ENCODE data around the gene BBS9. TPM values are rescaled to one million over a fixed set of nuclear protein-coding genes. Genes with fewer than 3 reads are reported as not detected.

BBS9 gene
- total RNA-seq, 1 experiment from 2014 or later = 9.1 TPM

DNA sequence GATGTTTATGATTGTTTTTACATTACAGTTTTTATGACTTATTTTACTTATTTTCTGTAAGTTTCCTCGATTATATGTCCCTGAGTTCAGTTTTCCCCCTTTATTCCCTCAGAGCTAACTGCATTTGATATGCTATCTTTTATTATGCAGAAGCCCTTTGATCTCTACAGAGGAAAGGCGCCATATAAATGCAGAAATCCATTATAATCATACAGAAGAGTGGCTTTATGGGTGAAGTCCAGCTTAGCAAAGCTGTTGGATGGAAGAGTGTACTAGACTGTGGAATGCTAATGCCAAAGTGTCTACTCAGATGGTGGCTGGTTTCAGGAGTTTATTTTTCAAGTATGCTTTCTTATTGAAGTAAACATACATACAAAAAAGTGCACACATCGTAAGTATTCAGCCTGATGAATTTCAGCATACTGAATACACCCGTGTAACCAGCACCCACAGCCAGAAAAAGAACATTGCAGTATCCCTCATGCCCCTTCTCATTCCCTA is 517.6 kb downstream of the BBS9 start:
- DNase-seq (ENCODE audit: low read depth) = no peak

DNA sequence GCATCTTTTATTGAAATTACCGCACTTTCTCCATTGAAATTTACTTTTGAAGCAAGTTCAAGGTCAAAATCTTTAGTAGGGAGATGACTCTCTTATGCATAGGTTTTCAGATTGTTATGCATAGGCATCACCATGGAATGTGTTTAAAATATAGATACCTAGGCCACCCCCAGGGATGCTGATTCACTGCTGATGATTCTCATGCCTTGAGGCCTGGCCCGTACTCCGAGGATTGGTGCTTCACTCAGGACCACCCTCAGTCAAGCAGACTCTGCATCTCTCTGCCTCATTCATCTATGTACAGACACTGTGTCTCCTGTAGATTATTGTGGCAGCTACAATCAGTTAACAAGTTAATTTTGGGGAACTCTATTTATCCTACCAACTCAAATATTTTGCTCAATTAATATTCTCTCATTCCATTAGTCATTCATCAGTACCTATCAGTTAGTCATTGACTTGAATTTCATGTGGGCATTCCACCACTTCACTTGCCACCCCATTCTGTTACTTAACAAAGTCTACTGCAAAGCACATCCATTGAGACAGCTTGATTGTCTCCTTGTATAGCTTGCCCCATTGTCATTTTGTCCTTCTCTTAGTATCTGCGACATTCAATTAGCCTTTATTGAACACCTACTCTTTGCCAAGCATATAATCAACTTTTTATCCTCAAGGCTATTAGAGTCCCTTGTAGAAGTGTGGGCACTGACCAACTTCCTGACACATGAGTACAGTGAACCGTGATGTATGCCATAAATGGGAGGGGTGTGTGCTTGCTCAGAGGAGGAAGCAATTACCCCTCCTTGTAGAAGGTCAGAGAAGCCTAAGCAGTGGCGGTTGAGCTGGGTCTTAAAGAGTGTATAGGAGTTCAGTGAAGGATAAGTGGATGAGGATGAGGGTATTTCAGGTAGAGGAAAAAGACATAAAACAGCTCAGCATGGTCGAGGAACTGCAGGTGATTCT is 520.4 kb downstream of the BBS9 start:
- DNase-seq (ENCODE audit: low read depth) = no peak

- DNase-seq (ENCODE audit: low read depth) = no peak
Measured at GRCh38 chr7:33650828-33651227, 521.5 kb downstream of the BBS9 start.

DNA sequence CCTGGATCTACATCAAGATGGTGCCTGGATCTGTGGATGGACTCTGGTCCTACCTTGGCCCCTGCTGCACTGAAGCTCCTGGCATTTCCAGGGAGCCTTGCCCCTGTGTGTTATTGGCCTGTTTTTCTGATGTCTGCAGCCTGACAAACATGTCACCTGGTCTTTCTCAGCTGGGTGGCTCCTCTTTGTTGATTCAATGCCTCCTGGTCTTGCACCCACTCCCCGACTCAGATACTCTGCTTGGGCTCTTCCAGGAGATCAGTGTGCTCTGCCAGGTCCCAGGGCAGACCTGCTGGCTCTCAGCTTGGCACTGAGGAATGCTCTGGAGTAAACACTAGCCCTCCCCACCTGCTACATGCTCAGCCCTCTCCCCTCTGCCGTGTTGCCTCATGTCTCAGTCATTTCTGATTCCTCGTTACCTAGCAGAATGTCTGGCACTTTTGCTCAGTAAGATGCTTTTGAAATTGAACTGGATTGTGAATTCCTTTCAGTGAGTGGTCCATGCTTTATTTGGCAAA is 522.7 kb downstream of the BBS9 start:
- no peak for DNase-seq (ENCODE audit: low read depth)

DNA sequence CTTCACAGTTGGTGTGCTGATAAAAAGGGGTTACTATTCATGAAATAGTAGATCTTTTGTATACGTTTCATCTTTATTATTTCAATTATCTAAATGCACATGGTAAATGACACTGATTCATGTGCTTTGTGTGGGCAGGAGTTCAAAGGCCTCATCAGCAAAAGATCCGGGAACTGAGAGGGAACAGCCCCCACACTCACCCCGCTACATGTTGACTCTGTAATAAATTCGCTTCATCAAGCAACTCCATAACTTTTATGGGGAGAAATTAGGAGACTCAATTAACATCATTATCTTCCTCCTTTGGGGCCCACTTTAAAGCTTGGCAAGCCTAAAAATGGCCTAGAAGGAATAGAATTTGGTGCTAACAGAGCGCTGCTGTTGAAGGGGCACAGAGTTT is 525.3 kb downstream of the BBS9 start:
- DNase-seq (ENCODE audit: low read depth) = no peak

Other genes with a start within 250 kb of the BBS9 start
- 32.6 and 46.6 TPM in 2 replicates for gene KBTBD2, start 237.8 kb upstream of the BBS9 start, total RNA-seq (2014; rRNA removed; shearing (Covaris generic))
- gene FKBP9, start 172.1 kb upstream of the BBS9 start, total RNA-seq (2014; rRNA removed; shearing (Covaris generic)) = 150 and 170 TPM in 2 replicates
- gene NT5C3A, start 66.8 kb upstream of the BBS9 start, total RNA-seq (2014; rRNA removed; shearing (Covaris generic)) = 42.7 and 43.7 TPM in 2 replicates
- 13.4 and 15.4 TPM in 2 replicates for gene RP9, start 20.2 kb upstream of the BBS9 start, total RNA-seq (2014; rRNA removed; shearing (Covaris generic))

All from M059J (cell line).